BE2C (cell line): ENCODE data around the gene NOXA1.

Source experiments
- DNase-seq: peaks from one replicate; pipeline ENCODE4 v3.0.0-alpha.2; 2020
- H3K27me3 ChIP-seq: fragments of 250-450 bp; sonication (Bioruptor Pico); 2 replicates; pipeline ENCODE4 v1.5.1; 2020; ENCODE audit warnings: mild to moderate bottlenecking
- H3K36me3 ChIP-seq: fragments of 250-450 bp; sonication (Bioruptor Pico); 2 replicates; pipeline ENCODE4 v1.5.1; 2020; ENCODE audit warnings: mild to moderate bottlenecking
- H3K4me1 ChIP-seq: fragments of 250-450 bp; sonication (Bioruptor Pico); 2 replicates; pipeline ENCODE4 v1.5.1; 2020
- H3K4me3 ChIP-seq: 2 replicates; pipeline ENCODE4 v1.5.1; 2011; ENCODE audit warnings: low read depth, low read length
- H3K9me3 ChIP-seq: fragments of 250-450 bp; sonication (Bioruptor Pico); 2 replicates; pipeline ENCODE4 v1.5.1; 2020
- TF ChIP-seq, protein P1 (sequence below): IDR thresholded peaks from 2 replicates; pipeline ENCODE4 v1.5.1; 2012; ENCODE audit warnings: mild to moderate bottlenecking, low read depth, low read length

Gene NOXA1

GRCh38 chr9:137452006-137452760 is 29.0 kb downstream of the NOXA1 start:
- no peak for DNase-seq
- TF ChIP-seq, protein P1, sequence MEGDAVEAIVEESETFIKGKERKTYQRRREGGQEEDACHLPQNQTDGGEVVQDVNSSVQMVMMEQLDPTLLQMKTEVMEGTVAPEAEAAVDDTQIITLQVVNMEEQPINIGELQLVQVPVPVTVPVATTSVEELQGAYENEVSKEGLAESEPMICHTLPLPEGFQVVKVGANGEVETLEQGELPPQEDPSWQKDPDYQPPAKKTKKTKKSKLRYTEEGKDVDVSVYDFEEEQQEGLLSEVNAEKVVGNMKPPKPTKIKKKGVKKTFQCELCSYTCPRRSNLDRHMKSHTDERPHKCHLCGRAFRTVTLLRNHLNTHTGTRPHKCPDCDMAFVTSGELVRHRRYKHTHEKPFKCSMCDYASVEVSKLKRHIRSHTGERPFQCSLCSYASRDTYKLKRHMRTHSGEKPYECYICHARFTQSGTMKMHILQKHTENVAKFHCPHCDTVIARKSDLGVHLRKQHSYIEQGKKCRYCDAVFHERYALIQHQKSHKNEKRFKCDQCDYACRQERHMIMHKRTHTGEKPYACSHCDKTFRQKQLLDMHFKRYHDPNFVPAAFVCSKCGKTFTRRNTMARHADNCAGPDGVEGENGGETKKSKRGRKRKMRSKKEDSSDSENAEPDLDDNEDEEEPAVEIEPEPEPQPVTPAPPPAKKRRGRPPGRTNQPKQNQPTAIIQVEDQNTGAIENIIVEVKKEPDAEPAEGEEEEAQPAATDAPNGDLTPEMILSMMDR, result no peak
- no peaks in the 10 kb centered on the region for H3K27me3 ChIP-seq
- peaks cover 52% of the 10 kb centered on the region for H3K36me3 ChIP-seq
- H3K4me3 ChIP-seq, result no peak overlapping the region
- no peaks in the 10 kb centered on the region for H3K9me3 ChIP-seq
- H3K4me1 ChIP-seq, result peaks cover 23% of the 10 kb centered on the region

DNA sequence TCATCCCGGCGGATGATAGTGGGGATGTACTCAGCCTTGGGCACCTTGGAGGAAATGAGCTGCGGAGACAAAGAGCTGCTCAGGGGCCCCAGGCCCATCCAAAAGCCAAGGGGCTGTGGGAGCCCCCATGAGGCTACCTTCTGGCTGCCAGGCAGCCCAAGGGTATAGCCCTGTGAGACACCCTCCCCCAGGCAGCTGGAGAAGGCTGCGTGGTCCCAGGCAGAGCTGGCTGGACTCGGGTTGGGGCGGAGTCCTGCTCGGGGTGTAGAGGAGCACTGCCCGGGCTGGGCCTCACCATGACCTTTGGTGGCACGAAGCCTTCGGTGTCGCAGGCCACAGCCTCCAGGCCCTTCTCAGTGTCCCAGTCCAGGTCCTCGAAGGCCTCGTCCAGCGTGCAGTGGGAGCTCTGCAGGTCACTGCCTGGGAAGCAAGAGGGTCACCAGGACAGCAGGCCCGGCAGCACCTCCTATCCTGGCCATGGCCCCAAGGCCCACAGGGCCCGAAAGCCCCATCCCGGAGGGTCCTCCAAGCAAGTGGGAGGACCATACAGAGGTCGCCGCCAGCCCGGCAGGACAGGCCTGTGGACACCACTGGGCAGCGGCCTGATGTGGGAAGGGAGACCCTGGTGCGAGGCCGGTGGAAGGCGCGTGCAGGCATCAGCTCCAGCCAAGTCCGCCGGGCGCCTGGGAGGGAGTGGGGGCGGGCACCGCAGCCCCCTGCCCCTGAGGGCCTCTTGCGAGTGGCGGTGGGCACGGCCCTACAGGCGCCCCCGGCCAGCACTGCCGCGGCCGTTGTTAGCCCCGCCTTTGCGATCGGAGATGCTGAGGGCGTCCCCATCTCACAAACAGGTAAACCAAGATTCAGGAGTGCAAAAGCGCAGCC is 29.8 kb downstream of the NOXA1 start:
- H3K27me3 ChIP-seq, result no peaks in the 10 kb centered on the region
- peaks cover 31% of the 10 kb centered on the region for H3K4me1 ChIP-seq
- TF ChIP-seq, protein P1, result no peak
- H3K4me3 ChIP-seq, result no peak overlapping the region
- H3K36me3 ChIP-seq, result peaks cover 61% of the 10 kb centered on the region
- peak; percentile 17 for DNase-seq
- no peaks in the 10 kb centered on the region for H3K9me3 ChIP-seq

DNA sequence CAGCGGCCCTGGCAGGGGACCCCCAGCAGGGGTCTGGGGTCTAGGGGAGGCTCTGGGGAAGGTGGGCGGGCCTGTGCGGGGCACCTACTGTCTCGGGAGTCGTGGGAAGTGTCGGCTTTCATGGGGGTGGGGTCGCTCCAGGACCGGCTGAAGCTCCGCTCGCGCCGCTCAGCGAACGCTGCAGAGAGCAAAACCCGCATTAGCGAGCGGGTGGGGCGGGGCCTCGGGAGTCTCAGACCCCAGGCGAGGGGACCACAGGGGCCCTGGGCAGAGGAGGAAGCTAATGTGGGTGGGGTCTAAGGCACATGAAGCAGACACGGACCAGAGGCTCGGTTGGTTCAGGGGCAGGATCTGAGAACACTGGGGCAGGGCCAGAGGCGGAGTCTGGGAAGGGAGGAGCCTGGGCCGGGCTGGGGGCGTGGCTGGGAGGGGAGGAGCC is 30.5 kb downstream of the NOXA1 start:
- H3K4me3 ChIP-seq, result no peak overlapping the region

GRCh38 chr9:137454145-137454596 is 31.0 kb downstream of the NOXA1 start:
- TF ChIP-seq, protein P1, result no peak
- DNase-seq, result peak; percentile 74
- Histone ChIP-seq H3K27me3 (no peaks in the 10 kb centered on the region), H3K4me3 (peak overlapping the region; percentile 44), H3K4me1 (peaks cover 32% of the 10 kb centered on the region), H3K9me3 (no peaks in the 10 kb centered on the region), H3K36me3 (peaks cover 59% of the 10 kb centered on the region)

More for the DNA sequence above, 30.5 kb downstream of the NOXA1 start:
- peaks cover 32% of the 10 kb centered on the region for H3K4me1 ChIP-seq
- no peaks in the 10 kb centered on the region for H3K27me3 ChIP-seq
- H3K9me3 ChIP-seq, result no peaks in the 10 kb centered on the region
- H3K36me3 ChIP-seq, result peaks cover 64% of the 10 kb centered on the region
- TF ChIP-seq, protein P1, result no peak
- DNase-seq, result peak; percentile 85

GRCh38 chr9:137454597-137455358 is 31.6 kb downstream of the NOXA1 start:
- H3K9me3 ChIP-seq, result no peaks in the 10 kb centered on the region
- peak overlapping the region; percentile 44 for H3K4me3 ChIP-seq
- peak; percentile 86 for DNase-seq
- H3K36me3 ChIP-seq, result peaks cover 53% of the 10 kb centered on the region
- TF ChIP-seq, protein P1, result no peak
- no peaks in the 10 kb centered on the region for H3K27me3 ChIP-seq
- peaks cover 36% of the 10 kb centered on the region for H3K4me1 ChIP-seq
